Dedifferentiated amniotic fluid mesenchymal stem cell (primary cell): Measurements from ENCODE around the gene TRAF3.
"Not testable (repeated sequence)": the region's sequence is repeated elsewhere in the genome, so short reads cannot be mapped to it uniquely, and the experiment has no call there.

ENCODE experiments used
- DNase-seq: peaks from one replicate; pipeline ENCODE4 v3.0.0-alpha.2; 2016; ENCODE audit errors: extremely low spot score

The TRAF3 gene

DNA sequence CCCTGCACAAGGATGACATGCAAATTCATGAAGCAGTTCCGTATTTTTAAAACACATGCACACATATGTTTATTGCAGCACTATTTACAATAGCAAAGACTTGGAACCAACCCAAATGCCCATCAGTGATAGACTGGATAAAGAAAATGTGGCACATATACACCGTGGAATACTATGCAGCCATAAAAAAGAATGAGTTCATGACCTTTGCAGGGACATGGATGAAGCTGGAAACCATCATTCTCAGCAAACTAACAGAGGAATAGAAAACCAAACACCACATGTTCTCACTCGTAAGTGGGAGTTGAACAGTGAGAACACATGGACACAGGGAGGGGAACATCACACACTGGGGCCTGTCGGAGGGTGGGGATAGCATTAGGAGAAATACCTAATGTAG is 88.7 kb downstream of the TRAF3 start:
- DNase-seq: not testable (repeated sequence)

DNA sequence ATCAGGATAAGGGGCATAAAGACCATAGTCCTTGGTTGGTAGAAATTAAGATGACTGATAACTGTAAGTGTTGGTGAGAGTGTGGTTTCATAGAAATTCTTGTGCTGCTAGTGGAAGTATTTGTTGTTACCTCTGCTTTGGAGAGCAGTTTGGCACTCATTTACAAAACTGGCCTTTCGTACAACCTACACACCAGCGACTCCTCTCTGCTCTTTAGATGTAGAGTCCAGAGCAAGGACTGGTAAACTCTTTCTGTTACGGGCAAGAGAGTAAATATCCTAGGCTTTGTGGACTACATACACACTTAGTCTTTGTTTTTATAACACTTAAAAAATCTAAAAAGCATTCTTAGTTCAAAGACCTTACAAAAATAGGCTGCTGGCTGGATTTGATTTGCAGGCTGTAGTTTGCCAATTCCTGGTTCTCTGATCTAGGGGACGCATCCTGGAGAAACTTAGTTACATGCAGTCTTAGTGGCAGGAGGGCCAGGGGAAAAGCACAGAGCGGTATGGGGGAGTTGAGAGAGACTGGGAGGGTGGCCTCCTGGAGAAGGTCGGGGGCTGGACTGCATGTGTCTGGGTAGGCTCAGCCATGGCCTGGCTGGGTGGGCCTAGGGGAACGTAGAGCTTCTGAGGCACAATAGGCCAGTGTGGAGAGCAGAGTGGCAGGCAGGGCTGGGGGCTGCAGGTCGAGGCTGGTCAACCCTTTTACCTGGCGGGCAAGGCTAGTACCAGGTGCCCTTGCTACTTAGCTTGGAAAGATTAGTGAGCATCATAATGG is 89.9 kb downstream of the TRAF3 start:
- DNase-seq: no peak

DNA sequence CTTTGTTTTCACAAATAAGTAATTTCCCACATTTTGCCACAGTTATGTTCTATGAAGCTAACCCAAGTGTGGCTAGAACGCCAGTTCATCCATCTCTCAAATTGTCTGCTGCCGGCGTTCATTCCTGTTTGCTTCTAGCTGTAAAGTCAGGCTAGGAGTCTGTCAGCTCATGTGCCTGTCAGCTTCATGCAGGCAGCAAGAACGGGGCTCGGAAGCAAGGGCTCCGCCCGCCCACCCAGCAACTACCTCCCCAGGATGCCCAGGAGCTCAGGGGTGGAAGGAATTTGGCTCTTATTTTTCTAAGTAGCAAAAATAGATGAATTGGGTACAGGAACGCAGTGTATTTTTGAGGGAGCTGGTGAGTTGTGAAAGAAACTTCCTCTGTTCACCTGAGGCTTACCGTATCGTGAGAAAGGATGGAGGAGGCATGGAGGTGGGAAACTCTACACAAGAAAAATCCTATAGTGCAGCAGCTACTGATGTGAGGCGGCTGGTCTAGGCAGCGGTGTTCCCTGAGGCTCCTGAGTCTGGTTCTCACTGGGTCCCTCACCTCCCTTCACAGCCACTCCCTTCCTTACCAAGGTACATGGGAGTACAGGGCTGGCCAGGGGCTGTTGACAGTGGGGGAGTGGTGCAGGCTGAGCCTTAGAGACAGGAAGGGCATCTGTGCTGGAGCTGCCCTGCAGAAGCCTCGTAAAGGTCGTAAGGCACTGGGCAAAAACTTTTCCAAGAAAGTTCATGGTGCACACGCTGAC is 90.8 kb downstream of the TRAF3 start:
- DNase-seq: no peak

DNA sequence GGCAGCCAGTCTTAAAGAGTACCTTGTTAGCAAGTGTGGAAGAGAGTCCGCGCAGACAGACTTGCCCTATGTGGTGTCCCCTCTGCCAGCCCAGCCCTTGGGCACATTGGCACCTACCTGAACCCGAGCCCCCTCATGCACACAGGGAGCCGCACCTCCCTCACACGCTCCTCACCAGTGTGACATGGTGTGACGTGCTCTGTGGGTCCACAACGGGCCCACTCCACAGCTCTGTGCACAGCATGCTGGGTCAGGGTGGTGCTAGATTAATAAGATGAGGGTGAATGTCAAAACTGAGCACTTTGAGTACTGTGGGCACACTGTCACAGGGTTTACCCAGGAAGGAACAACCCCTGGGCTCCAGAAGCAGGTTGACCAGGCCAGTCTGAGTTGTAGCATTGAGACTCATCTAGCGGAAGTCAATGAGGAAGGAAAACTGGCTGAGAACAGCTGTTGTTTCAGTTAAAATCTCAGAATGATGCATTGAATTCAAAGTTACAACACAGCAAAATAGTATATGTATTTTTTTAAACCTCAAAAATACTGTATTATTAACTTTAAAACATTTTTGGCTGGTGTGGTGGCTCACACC is 91.8 kb downstream of the TRAF3 start:
- no peak for DNase-seq

DNA sequence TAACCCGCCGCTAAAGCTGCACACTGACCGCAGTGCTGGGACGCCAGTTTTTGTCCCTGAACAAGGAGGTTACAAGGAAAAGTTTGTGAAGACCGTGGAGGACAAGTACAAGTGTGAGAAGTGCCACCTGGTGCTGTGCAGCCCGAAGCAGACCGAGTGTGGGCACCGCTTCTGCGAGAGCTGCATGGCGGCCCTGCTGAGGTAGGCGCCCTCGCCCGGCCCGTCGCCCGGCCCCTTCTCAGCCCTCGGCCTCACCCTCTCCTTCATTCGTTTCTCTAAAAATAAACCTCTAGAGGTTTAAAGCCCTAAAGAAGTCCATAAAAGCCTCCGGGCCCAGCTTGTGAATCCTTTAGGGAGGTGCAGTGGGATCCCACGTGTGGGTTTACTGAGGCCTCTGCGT is 93.0 kb downstream of the TRAF3 start:
- no peak for DNase-seq

DNA sequence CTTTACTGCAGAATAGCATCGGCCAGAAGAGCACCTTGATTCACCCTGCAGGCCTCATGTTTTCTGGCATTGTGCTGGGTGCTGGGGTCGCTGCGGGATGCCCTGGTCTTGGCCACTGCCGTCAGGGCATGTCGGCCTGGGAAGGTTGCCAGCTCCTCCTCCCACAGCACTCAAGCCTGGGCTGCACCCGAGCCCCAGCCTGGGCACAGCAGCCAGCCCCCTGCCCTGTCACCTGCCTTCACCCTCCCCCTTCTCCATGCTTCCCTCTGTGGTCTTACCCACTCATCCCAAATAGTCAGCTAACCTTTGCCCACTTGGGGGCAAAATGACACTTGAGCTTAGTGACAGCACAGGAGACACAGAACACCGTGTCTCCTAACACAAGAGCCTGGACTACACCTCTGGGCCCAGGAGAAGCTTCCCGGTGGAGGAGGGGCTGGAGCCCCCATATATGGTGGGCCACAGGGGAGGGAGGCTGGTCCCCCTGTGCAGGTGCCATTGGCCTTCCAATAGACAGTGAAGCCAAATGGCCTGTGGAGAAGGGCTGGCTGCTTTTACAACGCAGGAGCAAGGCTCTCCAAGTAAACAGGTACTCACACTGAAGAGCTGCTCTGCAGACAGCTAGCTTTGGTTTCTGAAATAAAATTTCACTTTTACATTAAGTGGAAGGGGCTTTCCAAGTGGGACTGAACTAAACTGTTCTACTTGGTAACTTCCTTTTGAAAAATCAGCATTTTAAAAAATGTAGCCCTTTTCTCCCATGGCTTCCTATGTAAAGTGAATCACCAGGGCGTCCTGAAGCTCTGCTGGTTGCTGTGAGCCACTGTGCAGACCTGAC is 94.0 kb downstream of the TRAF3 start:
- DNase-seq: no peak

DNA sequence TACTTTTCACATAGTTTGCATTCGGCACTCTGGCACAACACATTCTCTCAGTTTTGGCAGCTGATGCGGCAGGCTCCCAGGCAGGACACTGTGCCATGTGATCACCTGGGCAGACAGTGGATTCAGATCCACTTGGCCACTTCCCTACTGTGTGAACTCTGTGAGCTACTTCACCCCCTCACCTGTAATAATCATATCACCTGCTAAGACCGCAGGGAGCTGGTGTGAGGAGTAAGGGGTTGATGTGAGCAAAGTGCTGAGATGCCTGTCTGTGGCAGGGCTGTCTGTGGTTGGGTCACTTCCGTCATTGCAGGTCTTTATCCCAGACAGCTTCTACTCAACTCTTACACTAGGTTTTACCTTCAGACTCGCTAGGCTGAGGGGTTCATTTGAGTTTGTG is 94.8 kb downstream of the TRAF3 start:
- DNase-seq: peak; percentile 2

DNA sequence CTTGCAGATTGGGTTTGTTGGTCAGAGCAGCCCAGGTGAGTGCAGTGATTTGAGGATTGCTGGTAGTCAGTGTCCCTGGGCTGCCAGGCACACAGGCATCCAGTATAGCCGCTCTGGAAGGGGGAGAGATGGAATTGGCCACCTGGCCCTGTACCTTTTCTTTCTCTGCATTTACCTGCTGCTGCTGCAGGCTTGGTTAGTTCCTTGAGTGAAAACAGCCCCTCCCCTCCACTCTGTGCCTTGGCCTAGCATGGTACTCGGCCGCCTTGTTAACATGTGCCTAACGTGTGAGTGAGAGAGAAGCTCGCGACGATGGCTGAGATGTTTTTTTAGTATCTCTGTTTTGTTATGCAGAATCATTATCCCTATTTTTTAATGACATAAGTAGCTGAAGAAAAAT is 95.9 kb downstream of the TRAF3 start:
- peak; percentile 1 for DNase-seq

DNA sequence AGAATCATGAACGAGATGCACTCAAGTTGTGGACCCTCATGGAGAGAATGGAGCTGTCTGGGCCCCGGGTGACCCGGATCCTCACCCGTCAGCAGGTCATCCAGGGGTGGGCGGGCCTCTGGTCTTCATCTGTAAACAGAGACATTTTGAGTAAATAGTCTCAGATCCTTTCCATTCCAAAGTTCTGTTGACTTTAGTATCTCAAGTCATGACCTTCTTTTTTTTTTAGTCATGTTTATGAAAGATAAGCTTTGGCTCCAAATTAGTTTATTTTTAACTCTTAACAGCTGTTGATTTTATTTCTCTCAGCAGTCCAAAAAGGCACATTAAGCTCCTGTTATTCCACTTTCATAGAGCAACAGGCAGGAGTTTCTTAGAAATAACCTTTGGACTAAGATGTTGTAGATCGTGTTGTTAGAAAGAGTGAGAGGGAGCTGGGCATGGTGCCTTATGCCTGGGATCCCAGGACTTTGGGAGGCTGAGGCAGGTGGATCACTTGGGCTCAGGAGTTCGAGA is 96.4 kb downstream of the TRAF3 start:
- peak; percentile 3 for DNase-seq

DNA sequence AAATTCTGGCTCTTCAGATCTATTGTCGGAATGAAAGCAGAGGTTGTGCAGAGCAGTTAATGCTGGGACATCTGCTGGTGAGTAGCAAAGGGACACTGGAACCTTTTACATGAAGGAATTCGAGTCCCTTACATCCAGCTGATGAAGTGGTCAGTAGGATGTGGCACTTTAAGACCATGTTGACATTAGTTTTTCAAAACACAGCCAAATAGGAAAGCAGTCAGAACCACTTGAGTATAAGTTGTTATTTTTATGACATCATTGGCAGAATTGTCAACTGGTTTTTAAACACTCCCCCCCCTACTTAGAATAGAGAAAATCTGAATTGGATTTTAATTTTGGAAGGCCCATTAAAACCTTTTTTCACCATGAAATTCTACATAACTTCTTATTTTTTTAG is 98.4 kb downstream of the TRAF3 start:
- DNase-seq: no peak

DNA sequence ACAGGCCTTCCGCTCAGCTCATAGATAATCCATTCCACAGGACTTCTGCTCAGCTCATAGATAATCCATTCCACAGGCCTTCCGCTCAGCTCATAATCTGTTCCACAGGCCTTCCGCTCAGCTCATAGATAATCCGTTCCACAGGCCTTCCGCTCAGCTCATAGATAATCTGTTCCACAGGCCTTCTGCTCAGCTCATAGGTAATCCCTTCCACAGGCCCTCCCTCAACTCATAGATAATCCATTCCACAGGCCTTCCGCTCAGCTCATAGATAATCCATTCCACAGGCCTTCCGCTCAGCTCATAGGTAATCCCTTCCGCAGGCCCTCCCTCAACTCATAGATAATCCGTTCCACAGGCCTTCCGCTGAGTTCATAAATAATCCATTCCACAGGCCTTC is 100.3 kb downstream of the TRAF3 start:
- not testable (repeated sequence) for DNase-seq

DNA sequence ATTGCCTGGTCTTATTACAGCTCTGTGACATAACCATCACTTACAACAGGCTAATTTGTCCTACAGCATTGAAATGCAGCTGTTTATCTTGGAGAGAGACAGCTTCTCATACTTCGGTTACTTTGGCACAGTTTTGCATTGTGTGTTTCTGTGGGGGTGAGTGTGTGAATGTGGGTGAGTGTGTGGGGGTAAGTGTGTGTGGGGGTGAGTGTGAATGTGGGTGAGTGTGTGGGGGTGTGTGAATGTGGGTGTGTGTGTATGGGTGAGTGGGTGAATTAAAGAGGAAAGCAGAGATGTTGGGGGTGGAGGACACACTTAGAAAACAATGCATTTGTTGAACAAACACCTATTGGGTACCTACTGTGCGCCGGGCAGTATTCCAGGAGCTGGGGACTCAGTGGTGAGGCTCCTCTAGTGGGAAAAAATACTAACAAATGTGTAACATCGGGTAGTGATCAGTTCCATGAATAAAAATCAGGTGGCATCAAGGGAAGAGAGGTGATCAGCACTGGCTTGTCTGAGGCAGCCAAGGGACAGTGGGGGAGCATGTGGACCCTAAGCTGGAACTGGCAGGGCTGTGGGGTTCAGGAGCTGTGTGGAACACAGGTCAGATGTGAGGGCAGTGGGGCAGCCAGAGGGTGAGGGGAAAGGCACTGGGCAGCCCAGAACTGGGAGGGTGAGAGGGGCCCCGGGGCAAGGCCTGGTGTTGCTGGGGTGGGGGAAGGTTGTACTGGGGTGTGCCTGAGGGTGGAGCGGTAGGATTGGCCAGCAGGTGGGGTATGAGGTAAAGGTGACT is 101.1 kb downstream of the TRAF3 start:
- DNase-seq: no peak

DNA sequence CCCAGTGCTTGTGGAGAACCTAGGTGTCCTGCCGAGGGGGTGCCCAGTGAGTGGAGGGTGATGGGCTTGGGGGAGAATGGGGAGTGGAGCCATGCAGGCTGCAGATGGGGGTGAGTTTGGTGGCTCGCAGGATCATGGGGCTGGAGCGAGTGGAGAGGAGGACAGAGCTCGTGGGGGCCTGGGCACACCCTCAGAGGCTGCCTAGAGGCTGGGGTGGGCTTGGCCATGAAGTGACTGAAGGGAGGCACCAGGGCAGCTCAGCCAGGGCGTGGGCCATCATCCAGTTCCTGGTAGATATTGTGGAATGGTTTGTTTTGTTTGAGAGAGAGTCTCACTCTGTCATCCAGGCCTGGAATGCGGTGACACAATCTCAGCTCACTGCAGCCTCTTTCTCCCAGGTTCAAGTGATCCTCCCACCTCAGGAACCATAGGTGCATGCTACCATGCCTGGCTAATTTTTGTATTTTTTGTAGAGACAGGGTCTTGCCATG is 101.8 kb downstream of the TRAF3 start:
- no peak for DNase-seq

DNA sequence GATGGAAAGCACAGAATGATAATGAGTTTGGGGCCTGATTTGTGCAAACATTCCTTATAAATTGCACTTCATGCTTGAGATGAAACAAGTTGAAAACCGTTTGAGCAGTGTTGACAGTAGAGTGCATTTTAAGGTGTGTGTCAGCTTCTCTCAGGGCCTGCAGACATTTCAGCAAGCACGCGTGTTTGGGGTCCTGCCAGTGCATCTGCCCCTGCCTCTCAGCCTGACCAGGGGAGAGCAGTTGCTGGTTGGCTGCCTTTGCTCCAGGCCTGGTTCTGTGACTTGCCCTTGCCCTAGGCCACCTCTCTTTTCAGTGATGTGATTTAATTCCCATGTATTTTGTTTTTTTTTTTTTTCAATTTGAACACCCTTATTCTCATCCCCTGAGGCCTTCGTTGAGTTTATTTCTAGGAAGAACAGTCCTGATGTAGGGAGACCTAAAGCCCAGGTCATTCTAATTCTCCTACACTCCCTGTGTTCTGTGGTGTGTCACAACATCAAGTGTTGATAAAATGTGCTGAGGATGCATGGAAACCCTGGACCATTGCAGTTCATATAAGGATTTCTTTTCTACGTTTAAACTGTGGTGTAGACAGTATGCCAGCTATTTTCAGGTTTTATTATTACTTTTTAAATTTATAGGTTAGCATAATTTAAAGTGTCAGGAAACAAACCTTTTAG is 105.1 kb downstream of the TRAF3 start:
- no peak for DNase-seq

DNA sequence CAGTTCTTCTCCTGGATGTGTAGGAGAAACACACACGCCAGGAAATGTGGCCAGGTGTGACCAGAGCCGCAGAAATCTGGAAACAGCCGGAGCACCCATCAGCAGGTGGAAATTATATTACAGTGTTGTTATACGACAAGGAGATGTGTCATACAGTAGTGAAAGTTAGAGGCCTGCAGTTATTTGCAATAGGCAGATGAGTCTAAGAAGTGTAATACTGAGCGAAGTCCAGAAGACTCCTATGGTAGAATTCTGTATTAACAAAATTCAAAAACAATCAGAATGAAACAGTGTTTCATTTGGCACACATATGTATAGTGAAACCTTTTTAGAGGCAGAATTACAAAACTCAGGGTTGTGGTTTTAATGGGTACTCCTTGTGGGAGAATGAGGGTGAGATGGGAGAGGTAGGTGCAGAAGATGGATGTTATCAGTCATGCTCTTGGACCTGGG is 105.9 kb downstream of the TRAF3 start:
- no peak for DNase-seq

DNA sequence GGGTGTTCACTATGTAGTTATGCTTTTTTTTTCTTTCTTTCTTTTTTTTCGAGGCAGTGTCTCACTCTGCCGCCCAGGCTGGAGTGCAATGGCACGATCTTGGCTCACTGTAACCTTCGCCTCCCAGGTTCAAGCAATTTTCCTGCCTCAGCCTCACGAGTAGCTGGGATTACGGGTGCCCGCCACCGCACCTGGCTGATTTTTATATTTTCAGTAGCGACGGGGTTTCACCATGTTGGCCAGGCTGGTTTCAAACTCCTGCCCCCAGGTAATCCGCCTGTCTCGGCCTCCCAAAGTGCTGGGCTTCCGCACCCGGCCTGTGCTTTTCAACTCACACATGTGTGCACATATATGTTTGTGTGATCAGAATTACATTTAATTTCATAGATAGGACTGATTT is 106.3 kb downstream of the TRAF3 start:
- no peak for DNase-seq

DNA sequence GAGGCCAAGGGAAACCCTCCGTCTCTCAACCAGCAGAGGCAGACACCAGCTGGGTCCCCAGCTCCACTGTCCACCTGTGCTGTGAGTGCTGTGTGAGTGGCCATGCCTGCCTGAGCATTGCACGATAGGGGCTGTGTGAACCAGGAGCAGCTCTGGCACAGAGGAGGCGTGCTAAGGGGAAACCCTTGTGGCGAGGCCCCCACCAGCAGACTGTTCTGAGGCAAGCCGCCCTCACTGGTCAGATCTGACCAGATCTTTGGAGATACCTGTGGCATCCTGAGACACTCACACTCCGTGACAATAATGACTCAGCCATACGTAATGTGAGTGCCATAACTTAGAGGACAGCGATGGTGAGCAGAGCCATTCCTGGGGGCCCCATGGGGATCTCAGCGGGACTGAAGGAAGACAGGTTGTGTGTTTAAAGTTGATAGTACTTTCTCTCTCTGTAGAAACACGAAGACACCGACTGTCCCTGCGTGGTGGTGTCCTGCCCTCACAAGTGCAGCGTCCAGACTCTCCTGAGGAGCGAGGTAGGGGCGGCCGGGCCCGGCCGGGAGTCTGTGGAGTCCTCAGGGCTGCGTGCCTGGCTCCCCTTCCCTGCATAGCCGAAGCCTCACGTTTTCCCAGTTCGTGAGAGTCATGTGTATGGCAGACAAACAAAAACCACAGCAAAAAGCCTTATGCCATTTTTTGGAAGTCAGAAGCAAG is 108.6 kb downstream of the TRAF3 start:
- DNase-seq: no peak

DNA sequence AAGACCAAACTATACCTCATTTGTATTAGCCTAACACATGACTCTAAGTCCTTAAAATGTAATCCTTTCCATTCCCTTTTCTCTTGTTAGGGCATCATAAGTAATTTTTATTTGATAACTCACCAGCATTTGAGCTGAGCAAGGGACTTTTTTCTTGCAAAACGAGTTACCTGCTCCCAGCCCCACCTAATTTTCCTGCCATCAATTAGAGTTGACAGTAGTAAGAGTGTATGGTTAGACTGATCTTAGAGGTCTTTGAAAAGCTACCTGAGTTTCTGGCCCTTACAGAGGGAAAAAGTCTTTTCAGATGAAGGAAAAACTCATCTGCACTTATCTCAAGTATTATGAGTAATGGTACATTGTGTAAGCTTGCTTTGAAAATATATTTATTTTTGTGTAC is 111.5 kb downstream of the TRAF3 start:
- no peak for DNase-seq

DNA sequence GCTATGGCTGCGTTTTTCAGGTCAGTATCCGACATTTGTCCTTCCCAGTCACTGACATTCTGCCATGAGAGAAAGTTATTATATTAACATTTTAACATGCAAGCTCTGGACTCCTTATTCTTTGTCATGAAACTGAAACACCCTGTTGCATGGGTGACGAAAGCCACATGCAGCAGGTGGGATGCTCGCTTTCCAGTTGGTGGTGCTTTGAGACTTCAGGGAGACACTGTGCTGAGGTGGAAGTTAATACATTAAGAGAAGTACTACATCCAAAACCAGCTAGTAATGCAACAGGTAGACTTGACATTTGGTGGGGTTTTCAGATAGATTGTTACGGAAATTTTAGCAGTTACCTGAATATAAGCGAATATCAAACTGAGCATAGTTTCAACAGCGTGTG is 112.4 kb downstream of the TRAF3 start:
- DNase-seq: no peak

DNA sequence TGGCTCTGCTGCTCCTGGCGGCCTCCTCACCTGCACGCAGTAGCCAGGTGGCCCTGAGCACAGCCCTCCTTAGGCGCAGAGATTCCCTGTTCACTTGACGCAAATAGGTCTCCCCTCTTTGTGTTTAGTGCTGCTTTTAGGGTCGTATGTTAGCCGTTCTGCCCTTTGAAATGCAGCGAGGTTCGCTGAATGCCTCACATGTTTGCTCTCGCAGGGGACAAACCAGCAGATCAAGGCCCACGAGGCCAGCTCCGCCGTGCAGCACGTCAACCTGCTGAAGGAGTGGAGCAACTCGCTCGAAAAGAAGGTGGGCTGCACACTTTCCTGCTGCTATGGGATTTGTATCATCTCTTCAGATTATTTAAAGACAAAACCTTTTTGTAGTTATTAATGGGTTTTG is 113.9 kb downstream of the TRAF3 start:
- no peak for DNase-seq
